ENCODE results near the gene ARID1A. TPM values are rescaled to one million over a fixed set of nuclear protein-coding genes. Genes with fewer than 3 reads are reported as not detected.

Gene ARID1A
- total and polyA plus RNA-seq, 2 donors from 2014 or later, result 9.9 to 71.7 TPM

DNA sequence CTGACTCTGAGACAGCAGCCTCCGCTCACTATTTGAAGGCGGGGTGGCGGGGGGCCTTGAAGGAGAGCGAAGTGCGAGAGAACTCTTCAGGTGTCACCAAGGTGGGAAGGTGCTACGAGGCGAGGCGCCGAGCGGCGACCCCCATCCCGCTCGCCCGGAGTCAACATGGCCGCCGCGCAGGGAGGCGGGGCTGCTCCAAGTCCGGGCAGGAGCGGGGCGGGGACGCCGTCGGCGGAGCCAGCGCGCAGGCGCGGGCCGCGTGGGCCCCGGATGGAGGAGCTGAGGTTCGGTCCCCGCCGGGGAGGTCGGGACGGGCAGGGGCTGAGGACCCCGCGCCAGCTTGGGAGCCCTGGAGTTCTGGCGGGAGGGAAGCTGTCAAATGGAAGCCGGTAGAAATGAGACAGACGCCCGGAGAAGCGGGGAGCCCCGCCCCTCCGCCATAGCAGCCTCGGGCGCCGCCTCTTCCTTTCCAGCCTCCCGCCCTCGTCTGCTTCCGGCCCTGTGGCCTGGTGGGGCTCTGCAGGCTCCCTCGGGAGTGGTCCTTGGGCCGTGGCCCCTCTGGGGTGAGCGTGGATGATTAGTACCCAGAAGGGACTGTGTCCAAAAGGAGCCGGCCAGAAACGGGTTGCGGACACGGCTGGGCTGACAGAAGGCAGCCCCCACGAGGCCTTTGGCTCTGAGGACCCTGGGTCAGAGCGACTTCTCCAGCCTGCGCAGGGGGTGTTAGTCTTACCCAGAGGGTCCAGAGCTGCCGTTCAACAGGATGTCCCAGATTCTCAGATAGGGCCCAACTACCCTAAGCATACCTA lies 92.1 kb downstream of the ARID1A start, which contains the start of gene PIGV:
Gene PIGV (plus strand): TSS at position 245 of the 809 bp plus-strand sequence. CDS start 2,866 bp downstream, outside the sequence.
- H3K36me3 ChIP-seq (ENCODE audit: control insufficient read depth in 2 of 3, insufficient read depth in 3 of 3, low read length in 3 of 3), result no peaks in the 10 kb centered on the region
- peak within 1 kb of the TSS; percentile 76 to 95 (median 81) for H3K4me3 ChIP-seq (ENCODE audit: low read length in 3 of 3)
- FAIRE-seq (no peak), DNase-seq (peak; percentile 91 to 97 (median 94))
- H3K27me3 ChIP-seq (ENCODE audit: control insufficient read depth, insufficient read depth, low read length), result no peaks in the 10 kb centered on the region
- H3K9me3 ChIP-seq (ENCODE audit: control insufficient read depth in 2 of 3, insufficient read depth in 1 of 3, low read length in 3 of 3), result no peaks in the 10 kb centered on the region
- intact Hi-C loops (cut with DNase I), result no loop called here
- TF ChIP-seq, protein P1, sequence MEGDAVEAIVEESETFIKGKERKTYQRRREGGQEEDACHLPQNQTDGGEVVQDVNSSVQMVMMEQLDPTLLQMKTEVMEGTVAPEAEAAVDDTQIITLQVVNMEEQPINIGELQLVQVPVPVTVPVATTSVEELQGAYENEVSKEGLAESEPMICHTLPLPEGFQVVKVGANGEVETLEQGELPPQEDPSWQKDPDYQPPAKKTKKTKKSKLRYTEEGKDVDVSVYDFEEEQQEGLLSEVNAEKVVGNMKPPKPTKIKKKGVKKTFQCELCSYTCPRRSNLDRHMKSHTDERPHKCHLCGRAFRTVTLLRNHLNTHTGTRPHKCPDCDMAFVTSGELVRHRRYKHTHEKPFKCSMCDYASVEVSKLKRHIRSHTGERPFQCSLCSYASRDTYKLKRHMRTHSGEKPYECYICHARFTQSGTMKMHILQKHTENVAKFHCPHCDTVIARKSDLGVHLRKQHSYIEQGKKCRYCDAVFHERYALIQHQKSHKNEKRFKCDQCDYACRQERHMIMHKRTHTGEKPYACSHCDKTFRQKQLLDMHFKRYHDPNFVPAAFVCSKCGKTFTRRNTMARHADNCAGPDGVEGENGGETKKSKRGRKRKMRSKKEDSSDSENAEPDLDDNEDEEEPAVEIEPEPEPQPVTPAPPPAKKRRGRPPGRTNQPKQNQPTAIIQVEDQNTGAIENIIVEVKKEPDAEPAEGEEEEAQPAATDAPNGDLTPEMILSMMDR (IDR thresholded peaks at IDR 0.05; ENCODE audit: borderline replicate concordance, extremely low read depth, insufficient read depth), result peak; percentile 14
- peak within 1 kb of the TSS; percentile 80 to 97 (median 96) for H3K9ac ChIP-seq (ENCODE audit: low read length in 3 of 3)
- peaks cover 19 to 40% (median 37%) of the 10 kb centered on the region in 3 donors for H3K4me1 ChIP-seq (ENCODE audit: control insufficient read depth in 2 of 3, insufficient read depth in 2 of 3, low read depth in 1 of 3, low read length in 3 of 3)
- peak within 1 kb of the TSS; percentile 99 to 100 for H3K27ac ChIP-seq (ENCODE audit: low read depth in 2 of 2, low read length in 2 of 2)

DNA sequence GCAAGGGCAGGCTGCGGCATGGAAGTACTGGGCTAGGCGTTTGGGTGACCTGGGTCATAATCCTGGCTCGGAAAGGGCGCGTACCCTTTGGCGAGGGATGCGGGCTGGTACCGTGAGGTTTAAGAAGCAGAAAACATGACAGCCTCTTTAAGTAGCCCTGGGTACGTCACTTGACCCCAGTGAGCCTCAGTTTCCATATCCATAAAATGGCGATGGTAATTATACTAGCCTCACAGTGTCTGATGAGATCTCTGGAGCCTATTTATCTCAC lies 92.6 kb downstream of the ARID1A start:
- H3K4me1 ChIP-seq (ENCODE audit: control insufficient read depth in 2 of 3, insufficient read depth in 2 of 3, low read depth in 1 of 3, low read length in 3 of 3), result peaks cover 19 to 35% (median 31%) of the 10 kb centered on the region in 3 donors
- no peaks in the 10 kb centered on the region for H3K36me3 ChIP-seq (ENCODE audit: control insufficient read depth in 2 of 3, insufficient read depth in 3 of 3, low read length in 3 of 3)
- DNase-seq (no peak), FAIRE-seq (no peak)
- peak overlapping the region; percentile 76 to 95 (median 81) for H3K4me3 ChIP-seq (ENCODE audit: low read length in 3 of 3)
- TF ChIP-seq, protein P1 (IDR thresholded peaks at IDR 0.05; ENCODE audit: borderline replicate concordance, extremely low read depth, insufficient read depth), result no peak
- no peaks in the 10 kb centered on the region for H3K9me3 ChIP-seq (ENCODE audit: control insufficient read depth in 2 of 3, insufficient read depth in 1 of 3, low read length in 3 of 3)
- H3K27me3 ChIP-seq (ENCODE audit: control insufficient read depth, insufficient read depth, low read length), result no peaks in the 10 kb centered on the region
- intact Hi-C loops (cut with DNase I), result no loop called here
- H3K9ac ChIP-seq (ENCODE audit: low read length in 3 of 3), result peak overlapping the region; percentile 80 to 97 (median 84)
- peak overlapping the region; percentile 99 to 100 for H3K27ac ChIP-seq (ENCODE audit: low read depth in 2 of 2, low read length in 2 of 2)

DNA sequence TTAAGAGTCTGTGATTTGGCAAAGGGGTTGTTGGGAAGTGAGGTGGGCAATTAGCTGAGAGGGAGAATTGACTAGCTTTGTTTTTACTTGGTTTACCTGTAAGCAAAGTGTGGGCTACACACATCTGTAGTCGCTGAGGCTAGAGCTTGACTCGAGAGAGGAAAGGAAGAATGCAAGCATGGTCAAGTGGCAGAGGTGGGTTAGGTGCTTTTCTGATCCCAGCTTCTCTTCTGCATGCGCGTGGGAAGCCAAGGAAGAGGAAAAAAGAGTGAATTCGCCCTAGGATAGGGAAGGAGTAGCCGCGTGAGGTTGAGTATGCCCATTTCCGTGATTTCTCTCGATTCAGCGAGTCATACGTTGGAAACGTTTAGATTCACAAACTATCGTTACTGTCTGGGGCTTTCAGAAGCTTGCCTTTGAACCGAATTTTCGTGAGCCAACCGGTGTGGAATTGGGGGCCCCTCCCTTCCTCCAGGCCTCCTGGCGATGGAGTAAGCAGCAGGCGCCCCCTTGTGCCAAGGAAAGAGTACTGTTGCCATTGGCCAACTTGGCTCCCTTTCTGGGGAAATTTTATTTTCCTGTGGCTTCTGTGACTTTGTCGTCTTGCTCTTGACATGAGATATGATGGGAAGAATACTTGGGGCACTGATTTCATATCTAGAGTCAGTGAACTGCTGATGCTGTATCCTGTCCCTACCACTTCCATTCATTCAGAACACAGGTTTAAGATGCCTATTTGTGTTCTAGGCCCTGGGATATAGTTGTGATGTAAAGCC lies 93.2 kb downstream of the ARID1A start:
- peak overlapping the region; percentile 99 to 100 for H3K27ac ChIP-seq (ENCODE audit: low read depth in 2 of 2, low read length in 2 of 2)
- DNase-seq (peak; percentile 84 to 93 (median 91)), FAIRE-seq (peak; percentile 56)
- peaks cover 0 to under 1% (median under 1%) of the 10 kb centered on the region in 3 donors for H3K36me3 ChIP-seq (ENCODE audit: control insufficient read depth in 2 of 3, insufficient read depth in 3 of 3, low read length in 3 of 3)
- H3K4me3 ChIP-seq (ENCODE audit: low read length in 3 of 3), result peak overlapping the region; percentile 76 to 95 (median 81)
- TF ChIP-seq, protein P1 (IDR thresholded peaks at IDR 0.05; ENCODE audit: borderline replicate concordance, extremely low read depth, insufficient read depth), result peak; percentile 99
- H3K9me3 ChIP-seq (ENCODE audit: control insufficient read depth in 2 of 3, insufficient read depth in 1 of 3, low read length in 3 of 3), result no peaks in the 10 kb centered on the region
- H3K27me3 ChIP-seq (ENCODE audit: control insufficient read depth, insufficient read depth, low read length), result no peaks in the 10 kb centered on the region
- H3K4me1 ChIP-seq (ENCODE audit: control insufficient read depth in 2 of 3, insufficient read depth in 2 of 3, low read depth in 1 of 3, low read length in 3 of 3), result peaks cover 14 to 29% (median 29%) of the 10 kb centered on the region in 3 donors
- intact Hi-C loops (cut with DNase I), result no loop called here
- H3K9ac ChIP-seq (ENCODE audit: low read length in 3 of 3), result peak overlapping the region; percentile 80 to 97 (median 84)
